Measurements from ENCODE around the gene RAI14.

RAI14 gene

GRCh38 chr5:34672196-34672595, 16.1 kb downstream of the RAI14 start:
- no peak overlapping the region for H3K27ac ChIP-seq

GRCh38 chr5:34673463-34674125, 17.5 kb downstream of the RAI14 start:
- no peak overlapping the region for H3K4me3 ChIP-seq

More at GRCh38 chr5:34672196-34672595, 16.1 kb downstream of the RAI14 start:
- H3K4me3 ChIP-seq = no peak overlapping the region

GRCh38 chr5:34674187-34674586, 18.1 kb downstream of the RAI14 start:
- Histone ChIP-seq H3K27ac (peak overlapping the region in 6 of 21 experiments; percentile 1 to 73 (median 29)), H3K4me3 (no peak overlapping the region)

More at GRCh38 chr5:34673463-34674125, 17.5 kb downstream of the RAI14 start:
- peak overlapping the region in 9 of 21 experiments; percentile 1 to 73 (median 39) for H3K27ac ChIP-seq

- no peak overlapping the region for H3K4me3 ChIP-seq
- no peak overlapping the region for H3K27ac ChIP-seq
These were observed 19.7 kb downstream of the RAI14 start for GRCh38 chr5:34675857-34676256.

GRCh38 chr5:34676416-34676815, 20.3 kb downstream of the RAI14 start:
- H3K27ac ChIP-seq = no peak overlapping the region
- no peak overlapping the region for H3K4me3 ChIP-seq

- H3K4me3 ChIP-seq = no peak overlapping the region
- no peak overlapping the region for H3K27ac ChIP-seq
These were observed 21.3 kb downstream of the RAI14 start for GRCh38 chr5:34677428-34677827.

GRCh38 chr5:34680896-34681295, 24.8 kb downstream of the RAI14 start:
- Histone ChIP-seq H3K4me3 (no peak overlapping the region), H3K27ac (no peak overlapping the region)

- no peak overlapping the region for H3K27ac ChIP-seq
- no peak overlapping the region for H3K4me3 ChIP-seq
These were observed 26.9 kb downstream of the RAI14 start for GRCh38 chr5:34682926-34683623.

GRCh38 chr5:34684281-34684979, 28.3 kb downstream of the RAI14 start:
- H3K27ac ChIP-seq = peak overlapping the region in 1 of 21 experiments; percentile 34
- H3K4me3 ChIP-seq = no peak overlapping the region

GRCh38 chr5:34684980-34685352, 28.8 kb downstream of the RAI14 start:
- H3K27ac ChIP-seq = peak overlapping the region in 1 of 21 experiments; percentile 11

GRCh38 chr5:34685485-34686165, 29.5 kb downstream of the RAI14 start:
- Histone ChIP-seq H3K4me3 (no peak overlapping the region), H3K27ac (peak overlapping the region in 3 of 21 experiments; percentile 11 to 36 (median 12))

More at GRCh38 chr5:34684980-34685352, 28.8 kb downstream of the RAI14 start:
- H3K4me3 ChIP-seq = no peak overlapping the region

GRCh38 chr5:34686762-34687268, 30.7 kb downstream of the RAI14 start:
- H3K27ac ChIP-seq = peak overlapping the region in 4 of 21 experiments; percentile 3 to 58 (median 12)
- H3K4me3 ChIP-seq = no peak overlapping the region

GRCh38 chr5:34687269-34688011, 31.3 kb downstream of the RAI14 start:
- Histone ChIP-seq H3K27ac (peak overlapping the region in 3 of 21 experiments; percentile 3 to 58 (median 11)), H3K4me3 (no peak overlapping the region)

- no peak overlapping the region for H3K27ac ChIP-seq
- no peak overlapping the region for H3K4me3 ChIP-seq
These were observed 32.1 kb downstream of the RAI14 start for GRCh38 chr5:34688015-34688810.

GRCh38 chr5:34690301-34690700, 34.2 kb downstream of the RAI14 start:
- H3K27ac ChIP-seq = no peak overlapping the region
- no peak overlapping the region for H3K4me3 ChIP-seq

- no peak overlapping the region for H3K27ac ChIP-seq
- no peak overlapping the region for H3K4me3 ChIP-seq
These were observed 34.8 kb downstream of the RAI14 start for GRCh38 chr5:34690898-34691297.

GRCh38 chr5:34691326-34691725, 35.2 kb downstream of the RAI14 start:
- no peak overlapping the region for H3K4me3 ChIP-seq

GRCh38 chr5:34692786-34693185, 36.7 kb downstream of the RAI14 start:
- Histone ChIP-seq H3K4me3 (no peak overlapping the region), H3K27ac (peak overlapping the region in 2 of 21 experiments; percentile 59 to 72)

More at GRCh38 chr5:34691326-34691725, 35.2 kb downstream of the RAI14 start:
- no peak overlapping the region for H3K27ac ChIP-seq

Data from skin epidermis (tissue), 12 donors.